ENCODE data around the gene STRN4. TPM values are rescaled to one million over a fixed set of nuclear protein-coding genes. Genes with fewer than 3 reads are reported as not detected.
A peak's percentile ranks its signal among the peaks of the same experiment; 100 is the strongest.

The STRN4 gene
- total and polyA plus RNA-seq, 2 donors (not counting 3 experiments of a cell fraction or from before 2014, with no cell fraction given), result 116 to 144 TPM

DNA sequence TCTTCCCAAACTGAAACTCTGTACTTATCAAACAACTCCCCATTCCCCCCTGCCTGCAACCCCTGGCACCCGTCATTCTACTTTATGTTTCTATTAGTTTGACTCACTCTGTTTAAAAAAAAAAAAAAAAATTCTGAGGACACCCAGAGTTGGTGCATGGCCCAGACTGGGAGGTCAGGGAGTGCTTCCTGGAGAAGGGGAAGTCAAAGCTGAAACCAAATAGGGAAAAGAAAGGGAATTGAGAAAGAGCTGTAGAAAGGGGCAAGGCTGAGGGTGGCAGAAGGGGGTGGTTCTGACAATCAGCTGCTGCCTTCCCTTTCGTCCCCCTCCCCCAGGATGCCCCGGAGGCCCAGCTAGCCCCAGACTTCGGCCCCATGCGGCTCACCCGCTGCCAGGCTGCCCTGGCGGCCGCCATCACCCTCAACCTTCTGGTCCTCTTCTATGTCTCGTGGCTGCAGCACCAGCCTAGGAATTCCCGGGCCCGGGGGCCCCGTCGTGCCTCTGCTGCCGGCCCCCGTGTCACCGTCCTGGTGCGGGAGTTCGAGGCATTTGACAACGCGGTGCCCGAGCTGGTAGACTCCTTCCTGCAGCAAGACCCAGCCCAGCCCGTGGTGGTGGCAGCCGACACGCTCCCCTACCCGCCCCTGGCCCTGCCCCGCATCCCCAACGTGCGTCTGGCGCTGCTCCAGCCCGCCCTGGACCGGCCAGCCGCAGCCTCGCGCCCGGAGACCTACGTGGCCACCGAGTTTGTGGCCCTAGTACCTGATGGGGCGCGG, 9.0 kb upstream of the STRN4 start:
- CTCF ChIA-PET, result interaction anchor here (0.6 to 6.3 kb wide), 15 partner anchors 10 to 236 kb away, joined by 3 to 46 read pairs (median 3); partner anchors contain the start of genes FKRP and SLC1A5
- H3K27ac ChIP-seq (ENCODE audit: insufficient read depth, low read depth, low read length), result peak overlapping the region; percentile 44
- BruUV-seq (replicated peaks), result no TSS peak
- TF ChIP-seq, protein P1, sequence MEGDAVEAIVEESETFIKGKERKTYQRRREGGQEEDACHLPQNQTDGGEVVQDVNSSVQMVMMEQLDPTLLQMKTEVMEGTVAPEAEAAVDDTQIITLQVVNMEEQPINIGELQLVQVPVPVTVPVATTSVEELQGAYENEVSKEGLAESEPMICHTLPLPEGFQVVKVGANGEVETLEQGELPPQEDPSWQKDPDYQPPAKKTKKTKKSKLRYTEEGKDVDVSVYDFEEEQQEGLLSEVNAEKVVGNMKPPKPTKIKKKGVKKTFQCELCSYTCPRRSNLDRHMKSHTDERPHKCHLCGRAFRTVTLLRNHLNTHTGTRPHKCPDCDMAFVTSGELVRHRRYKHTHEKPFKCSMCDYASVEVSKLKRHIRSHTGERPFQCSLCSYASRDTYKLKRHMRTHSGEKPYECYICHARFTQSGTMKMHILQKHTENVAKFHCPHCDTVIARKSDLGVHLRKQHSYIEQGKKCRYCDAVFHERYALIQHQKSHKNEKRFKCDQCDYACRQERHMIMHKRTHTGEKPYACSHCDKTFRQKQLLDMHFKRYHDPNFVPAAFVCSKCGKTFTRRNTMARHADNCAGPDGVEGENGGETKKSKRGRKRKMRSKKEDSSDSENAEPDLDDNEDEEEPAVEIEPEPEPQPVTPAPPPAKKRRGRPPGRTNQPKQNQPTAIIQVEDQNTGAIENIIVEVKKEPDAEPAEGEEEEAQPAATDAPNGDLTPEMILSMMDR (IDR thresholded peaks at IDR 0.05; ENCODE audit: extremely low read depth in 1 of 2, insufficient read depth in 1 of 2, low read depth in 1 of 2, low read length in 2 of 2), result no peak
- TF ChIP-seq POLR2AphosphoS5 (IDR thresholded peaks at IDR 0.05; ENCODE audit: insufficient read depth, low read depth, low read length), result no peak
- TF ChIP-seq FOS (IDR thresholded peaks at IDR 0.05; ENCODE audit: borderline replicate concordance, insufficient read depth, low read length), result peak; percentile 37
- no peak overlapping the region for H3K9ac ChIP-seq (replicated peaks; ENCODE audit: extremely low read depth, insufficient read depth, low read length)
- FAIRE-seq, result peak; percentile 94
- H3K79me2 ChIP-seq (ENCODE audit: control insufficient read depth, insufficient read depth, low read length), result no peaks in the 10 kb centered on the region
- no peak overlapping the region for H3K4me3 ChIP-seq (replicated peaks in 1 of 3; ENCODE audit: insufficient read depth in 1 of 3, low read depth in 1 of 3, low read length in 3 of 3)
- no peaks in the 10 kb centered on the region for H4K20me1 ChIP-seq (replicated peaks; ENCODE audit: control insufficient read depth, extremely low read depth, insufficient read depth, low read length)
- intact Hi-C loops (cut with micrococcal nuclease), result loop anchor here (1.0 kb wide), 1 partner anchor 31 kb away; no protein-coding TSS in a partner anchor
- no peaks in the 10 kb centered on the region for H3K9me1 ChIP-seq (replicated peaks; ENCODE audit: control insufficient read depth, extremely low read depth, insufficient read depth, low read length)
- H3K4me1 ChIP-seq (ENCODE audit: control insufficient read depth, extremely low read depth, insufficient read depth, low read length), result peaks cover 27% of the 10 kb centered on the region
- H3K4me2 ChIP-seq (ENCODE audit: insufficient read depth, low read length), result peak overlapping the region; percentile 45
- no peaks in the 10 kb centered on the region for H3K9me3 ChIP-seq (replicated peaks; ENCODE audit: control insufficient read depth, insufficient read depth, low read length)
- dilution Hi-C loops (cut with MboI; ENCODE audit: extremely low pct_ligation_motif_present, low sequenced_read_pairs), result no loop called here
- POLR2A ChIA-PET, result interaction anchor here (0.6 to 0.7 kb wide), 3 partner anchors 32 to 233 kb away, joined by 3 read pairs; no protein-coding TSS in a partner anchor
- peak; percentile 86 for DNase-seq (ENCODE audit: low read depth, low spot score)
- H3K36me3 ChIP-seq (ENCODE audit: control insufficient read depth in 2 of 2, extremely low read depth in 1 of 2, insufficient read depth in 2 of 2, low read length in 2 of 2), result peaks cover 0 to 2% of the 10 kb centered on the region in 2 experiments
- no peaks in the 10 kb centered on the region for H3K27me3 ChIP-seq (ENCODE audit: control insufficient read depth in 2 of 2, insufficient read depth in 2 of 2, low read length in 2 of 2)
- H2AFZ ChIP-seq (ENCODE audit: low read depth, low read length), result peak overlapping the region; percentile 37
